WERI-Rb-1 (cell line): Measurements from ENCODE around the gene KCNC2.

Source experiments
- DNase-seq: peaks from one replicate; pipeline ENCODE4 v3.0.0-alpha.2; 2020
- H3K27ac ChIP-seq: fragments of 250-450 bp; sonication (Bioruptor Pico); 2 replicates; pipeline ENCODE4 v1.5.1; 2020; ENCODE audit warnings: mild to moderate bottlenecking, moderate library complexity
- H3K27me3 ChIP-seq: fragments of 250-450 bp; sonication (Bioruptor Pico); 2 replicates; pipeline ENCODE4 v1.5.1; 2021; ENCODE audit warnings: mild to moderate bottlenecking, low read depth, moderate library complexity; ENCODE audit not compliant: insufficient read depth, severe bottlenecking
- H3K36me3 ChIP-seq: fragments of 250-450 bp; sonication (Bioruptor Pico); 2 replicates; pipeline ENCODE4 v1.5.1; 2020; ENCODE audit warnings: mild to moderate bottlenecking, moderate library complexity
- H3K4me3 ChIP-seq: 2 replicates; pipeline ENCODE4 v1.5.1; 2011; ENCODE audit warnings: low read depth, mild to moderate bottlenecking, control low read depth, low read length
- H3K9me3 ChIP-seq: fragments of 250-450 bp; sonication (Bioruptor Pico); 2 replicates; pipeline ENCODE4 v1.5.1; 2021; ENCODE audit warnings: mild to moderate bottlenecking, moderate library complexity; ENCODE audit not compliant: severe bottlenecking
- TF ChIP-seq, protein P1 (sequence below): IDR thresholded peaks from 2 replicates; pipeline ENCODE4 v1.5.1; 2011; ENCODE audit warnings: low read depth, mild to moderate bottlenecking, control low read depth, inconsistent platforms, low read length

The KCNC2 gene

DNA sequence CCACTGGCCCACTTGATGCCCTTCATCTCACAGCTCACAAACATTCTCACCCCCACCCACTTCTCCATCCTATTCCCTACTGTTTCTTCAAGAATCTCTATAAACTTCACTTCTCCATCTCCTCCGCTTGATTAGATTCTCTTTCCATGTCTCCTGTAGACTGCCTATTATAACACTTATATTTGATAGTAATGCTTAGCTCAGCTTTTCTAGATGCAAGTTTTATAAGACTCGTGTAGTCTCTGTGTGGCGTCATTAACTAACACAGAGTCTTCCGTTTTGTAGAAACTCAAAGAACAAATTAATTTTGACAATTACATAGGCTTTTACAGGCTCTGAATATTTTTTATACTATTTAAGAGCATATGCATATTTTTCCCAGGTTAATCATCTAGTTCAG is 25.7 kb downstream of the KCNC2 start:
- no peak overlapping the region for H3K27ac ChIP-seq
- DNase-seq, result no peak
- no peak overlapping the region for H3K4me3 ChIP-seq
- TF ChIP-seq, protein P1, sequence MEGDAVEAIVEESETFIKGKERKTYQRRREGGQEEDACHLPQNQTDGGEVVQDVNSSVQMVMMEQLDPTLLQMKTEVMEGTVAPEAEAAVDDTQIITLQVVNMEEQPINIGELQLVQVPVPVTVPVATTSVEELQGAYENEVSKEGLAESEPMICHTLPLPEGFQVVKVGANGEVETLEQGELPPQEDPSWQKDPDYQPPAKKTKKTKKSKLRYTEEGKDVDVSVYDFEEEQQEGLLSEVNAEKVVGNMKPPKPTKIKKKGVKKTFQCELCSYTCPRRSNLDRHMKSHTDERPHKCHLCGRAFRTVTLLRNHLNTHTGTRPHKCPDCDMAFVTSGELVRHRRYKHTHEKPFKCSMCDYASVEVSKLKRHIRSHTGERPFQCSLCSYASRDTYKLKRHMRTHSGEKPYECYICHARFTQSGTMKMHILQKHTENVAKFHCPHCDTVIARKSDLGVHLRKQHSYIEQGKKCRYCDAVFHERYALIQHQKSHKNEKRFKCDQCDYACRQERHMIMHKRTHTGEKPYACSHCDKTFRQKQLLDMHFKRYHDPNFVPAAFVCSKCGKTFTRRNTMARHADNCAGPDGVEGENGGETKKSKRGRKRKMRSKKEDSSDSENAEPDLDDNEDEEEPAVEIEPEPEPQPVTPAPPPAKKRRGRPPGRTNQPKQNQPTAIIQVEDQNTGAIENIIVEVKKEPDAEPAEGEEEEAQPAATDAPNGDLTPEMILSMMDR, result no peak
- no peaks in the 10 kb centered on the region for H3K9me3 ChIP-seq
- H3K36me3 ChIP-seq, result no peaks in the 10 kb centered on the region
- H3K27me3 ChIP-seq, result no peaks in the 10 kb centered on the region

DNA sequence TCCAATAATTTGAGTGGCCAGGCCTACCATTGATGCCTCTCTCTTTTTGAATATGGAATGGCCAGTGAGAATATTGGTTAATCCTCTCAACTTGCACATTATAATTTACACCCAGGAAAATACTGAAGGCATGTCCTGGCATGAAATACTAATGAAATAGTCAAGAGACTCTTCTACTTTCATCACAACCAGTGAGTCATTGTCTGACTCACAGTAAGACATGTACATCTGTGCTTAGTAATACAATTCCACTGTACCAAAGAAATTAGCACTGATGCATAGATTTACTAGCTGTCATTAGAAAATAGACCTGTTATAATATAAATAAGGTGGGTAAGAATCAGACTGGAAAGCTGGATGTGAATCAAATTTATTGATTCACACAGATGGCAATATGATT is 31.6 kb downstream of the KCNC2 start:
- H3K27me3 ChIP-seq, result no peaks in the 10 kb centered on the region
- no peak for DNase-seq
- H3K4me3 ChIP-seq, result no peak overlapping the region
- no peak overlapping the region for H3K27ac ChIP-seq
- TF ChIP-seq, protein P1, result no peak
- H3K9me3 ChIP-seq, result no peaks in the 10 kb centered on the region
- no peaks in the 10 kb centered on the region for H3K36me3 ChIP-seq

DNA sequence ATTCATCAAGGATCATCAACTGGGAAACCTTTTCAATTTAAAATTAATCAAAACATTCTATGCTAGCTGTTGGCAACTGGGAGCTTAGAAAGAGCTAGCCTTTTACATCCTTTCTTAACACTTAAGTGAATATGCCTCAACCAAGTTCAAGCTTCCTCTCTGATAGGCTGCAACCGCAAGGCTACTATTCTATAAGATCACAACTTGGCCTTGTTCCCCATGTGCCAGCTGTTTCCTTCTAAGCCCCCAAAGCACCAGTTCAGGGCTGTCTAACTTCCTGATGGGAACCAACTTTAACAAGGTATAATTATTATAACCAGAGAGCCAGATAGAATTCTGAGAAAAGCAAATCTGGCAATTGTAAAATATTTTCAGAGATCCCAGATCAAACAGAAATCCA is 37.0 kb downstream of the KCNC2 start:
- H3K27me3 ChIP-seq, result no peaks in the 10 kb centered on the region
- H3K36me3 ChIP-seq, result no peaks in the 10 kb centered on the region
- TF ChIP-seq, protein P1, result no peak
- H3K4me3 ChIP-seq, result no peak overlapping the region
- no peaks in the 10 kb centered on the region for H3K9me3 ChIP-seq
- no peak overlapping the region for H3K27ac ChIP-seq
- DNase-seq, result no peak

DNA sequence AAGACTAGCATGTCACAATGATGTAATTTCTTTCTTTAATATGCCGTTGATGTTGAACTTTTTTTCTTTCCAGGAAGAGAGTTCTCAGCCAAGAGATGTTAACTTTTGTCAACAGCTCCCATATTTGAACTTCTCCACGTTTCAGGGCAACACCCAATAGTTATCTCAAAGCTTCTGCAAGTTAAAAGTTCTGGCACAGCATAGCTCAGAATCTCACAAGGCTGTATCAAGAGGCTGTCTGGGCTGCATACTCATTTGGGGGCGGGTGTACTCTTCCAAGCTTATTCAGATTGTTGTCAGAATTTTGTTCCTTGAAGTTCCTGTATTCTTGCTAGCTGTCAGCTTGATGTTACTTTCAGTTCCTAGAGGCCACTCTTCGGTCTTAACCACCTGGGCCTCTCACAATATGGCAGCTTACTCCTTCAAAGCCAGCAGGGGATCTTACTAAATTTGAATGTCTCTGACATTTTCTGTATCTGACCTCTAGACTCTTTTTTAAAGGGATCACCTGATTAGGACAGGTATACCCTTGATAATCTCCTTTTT is 38.9 kb downstream of the KCNC2 start:
- Histone ChIP-seq H3K36me3 (no peaks in the 10 kb centered on the region), H3K9me3 (no peaks in the 10 kb centered on the region), H3K4me3 (no peak overlapping the region), H3K27ac (no peak overlapping the region), H3K27me3 (no peaks in the 10 kb centered on the region)
- DNase-seq, result no peak
- TF ChIP-seq, protein P1, result no peak

DNA sequence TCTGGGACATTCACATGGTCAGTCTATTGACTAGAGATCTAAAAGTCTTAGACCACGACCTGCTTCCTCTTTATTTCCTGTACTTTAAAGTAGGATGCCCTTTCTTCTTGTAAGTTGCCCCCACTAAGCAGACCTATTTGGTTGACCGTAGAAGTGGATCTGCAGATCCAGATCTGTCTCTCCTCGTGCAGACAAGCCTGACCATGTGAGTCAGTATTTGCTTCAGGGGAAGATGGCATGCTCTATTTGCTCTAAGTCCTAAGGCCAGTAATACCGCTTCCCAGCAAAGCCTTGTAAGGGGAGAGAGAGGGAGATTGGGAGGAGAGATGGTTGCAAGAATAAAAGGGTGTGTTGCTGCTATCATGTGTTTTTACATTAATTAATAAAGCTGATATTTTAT is 46.8 kb downstream of the KCNC2 start:
- H3K9me3 ChIP-seq, result no peaks in the 10 kb centered on the region
- H3K4me3 ChIP-seq, result no peak overlapping the region
- H3K36me3 ChIP-seq, result no peaks in the 10 kb centered on the region
- no peak overlapping the region for H3K27ac ChIP-seq
- H3K27me3 ChIP-seq, result no peaks in the 10 kb centered on the region
- TF ChIP-seq, protein P1, result no peak
- no peak for DNase-seq

DNA sequence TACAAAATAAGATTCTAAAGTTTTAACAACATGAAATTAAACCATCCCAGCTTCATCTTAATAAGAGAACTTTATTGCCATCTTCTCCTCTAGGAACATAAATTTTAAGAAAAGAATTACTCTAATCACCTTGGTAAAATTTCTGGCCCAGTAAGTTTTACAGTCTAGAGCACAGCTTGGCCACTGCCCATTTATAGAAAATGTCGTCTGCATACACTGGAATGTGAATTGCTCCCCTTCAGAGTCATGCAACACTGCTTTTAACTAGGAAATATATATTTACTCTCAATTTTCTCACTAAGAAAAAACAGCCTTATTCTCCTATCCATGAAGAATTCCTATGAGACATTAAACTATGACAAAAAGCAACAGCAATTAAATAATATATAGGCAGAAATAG is 48.2 kb downstream of the KCNC2 start:
- Histone ChIP-seq H3K27ac (no peak overlapping the region), H3K4me3 (no peak overlapping the region), H3K27me3 (no peaks in the 10 kb centered on the region), H3K9me3 (no peaks in the 10 kb centered on the region), H3K36me3 (no peaks in the 10 kb centered on the region)
- TF ChIP-seq, protein P1, result no peak
- no peak for DNase-seq
